ENCODE results near the gene CDC42BPA.
"Not testable (repeated sequence)": the region's sequence is repeated elsewhere in the genome, so short reads cannot be mapped to it uniquely, and the experiment has no call there.

CDC42BPA gene

DNA sequence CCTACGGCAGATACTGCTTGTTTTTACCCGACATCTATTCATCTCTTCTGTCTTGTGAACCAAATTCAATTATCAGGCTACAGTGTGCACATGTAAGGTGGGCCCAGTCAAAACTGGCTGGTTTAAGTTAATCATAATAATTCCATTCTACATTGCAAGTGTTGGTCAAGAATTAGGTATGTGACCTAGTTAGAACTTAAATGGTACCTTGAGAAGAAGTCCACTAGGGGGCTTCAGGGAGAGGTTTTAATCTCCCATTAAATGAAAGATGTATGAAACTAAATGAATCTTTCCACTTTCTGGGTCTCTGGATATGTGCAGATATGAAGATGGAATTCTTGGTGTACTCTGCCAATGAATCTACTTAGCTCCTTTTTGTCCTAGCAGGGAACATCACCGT lies 187.1 kb downstream of the CDC42BPA start:
- no peak overlapping the region for H3K4me3 ChIP-seq (ENCODE audit: low read depth, low read length)
- TF ChIP-seq, protein P1, sequence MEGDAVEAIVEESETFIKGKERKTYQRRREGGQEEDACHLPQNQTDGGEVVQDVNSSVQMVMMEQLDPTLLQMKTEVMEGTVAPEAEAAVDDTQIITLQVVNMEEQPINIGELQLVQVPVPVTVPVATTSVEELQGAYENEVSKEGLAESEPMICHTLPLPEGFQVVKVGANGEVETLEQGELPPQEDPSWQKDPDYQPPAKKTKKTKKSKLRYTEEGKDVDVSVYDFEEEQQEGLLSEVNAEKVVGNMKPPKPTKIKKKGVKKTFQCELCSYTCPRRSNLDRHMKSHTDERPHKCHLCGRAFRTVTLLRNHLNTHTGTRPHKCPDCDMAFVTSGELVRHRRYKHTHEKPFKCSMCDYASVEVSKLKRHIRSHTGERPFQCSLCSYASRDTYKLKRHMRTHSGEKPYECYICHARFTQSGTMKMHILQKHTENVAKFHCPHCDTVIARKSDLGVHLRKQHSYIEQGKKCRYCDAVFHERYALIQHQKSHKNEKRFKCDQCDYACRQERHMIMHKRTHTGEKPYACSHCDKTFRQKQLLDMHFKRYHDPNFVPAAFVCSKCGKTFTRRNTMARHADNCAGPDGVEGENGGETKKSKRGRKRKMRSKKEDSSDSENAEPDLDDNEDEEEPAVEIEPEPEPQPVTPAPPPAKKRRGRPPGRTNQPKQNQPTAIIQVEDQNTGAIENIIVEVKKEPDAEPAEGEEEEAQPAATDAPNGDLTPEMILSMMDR (IDR thresholded peaks at IDR 0.05; ENCODE audit: borderline replicate concordance, insufficient read depth, low read depth, low read length) = peak; percentile 14; the same call in 1 of the 2 replicates

DNA sequence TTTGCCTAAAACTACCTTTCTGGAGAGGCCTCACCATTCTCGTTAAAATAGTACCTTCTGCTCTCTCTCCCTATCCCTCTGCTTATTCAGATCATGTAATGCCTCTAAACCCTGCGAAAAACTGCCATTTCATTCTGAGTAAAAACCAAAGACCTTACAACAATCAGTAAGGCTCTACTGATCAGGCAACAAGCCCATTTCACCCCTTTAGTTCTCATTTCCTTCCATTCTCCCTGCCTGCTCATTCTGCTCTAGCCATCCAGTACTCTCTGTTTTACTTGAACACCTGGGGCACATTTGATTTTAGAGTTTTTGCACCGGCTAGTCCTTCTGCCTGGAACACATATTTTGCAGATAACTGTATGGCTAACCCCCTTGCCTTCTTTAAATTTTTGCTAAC lies 190.4 kb downstream of the CDC42BPA start:
- H3K4me3 ChIP-seq (ENCODE audit: low read depth, low read length) = no peak overlapping the region
- TF ChIP-seq, protein P1 (IDR thresholded peaks at IDR 0.05; ENCODE audit: borderline replicate concordance, insufficient read depth, low read depth, low read length) = no peak

DNA sequence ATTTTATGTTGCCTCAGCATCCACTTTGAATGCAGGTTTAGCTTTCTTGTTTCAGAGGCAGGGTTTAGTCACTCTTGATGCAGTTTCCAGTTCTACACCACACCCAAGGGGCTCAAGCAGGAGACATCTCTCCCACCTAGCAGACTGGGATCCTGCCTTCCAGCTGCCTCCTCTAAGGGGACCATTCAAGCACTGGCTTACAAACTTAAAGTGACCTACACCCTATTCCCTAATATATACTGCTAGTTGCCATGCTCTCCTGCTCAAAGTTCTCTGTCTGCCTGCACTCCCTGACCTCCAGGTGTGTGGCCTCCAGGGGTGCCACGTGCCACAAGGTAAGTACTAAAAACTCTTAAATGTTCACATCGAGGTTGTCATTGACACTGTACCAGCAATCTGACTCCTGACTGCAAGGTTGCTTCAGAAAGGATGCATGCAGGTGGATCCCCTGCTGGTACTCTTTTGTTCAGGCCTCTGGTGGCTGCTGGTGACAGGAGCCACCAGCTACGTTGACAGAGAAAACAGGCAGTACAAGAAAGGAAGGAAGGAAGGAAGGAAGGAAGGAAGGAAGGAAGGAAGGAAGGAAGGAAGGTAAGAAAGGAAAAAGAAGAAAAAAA lies 192.3 kb downstream of the CDC42BPA start:
- TF ChIP-seq, protein P1 (IDR thresholded peaks at IDR 0.05; ENCODE audit: borderline replicate concordance, insufficient read depth, low read depth, low read length) = no peak
- H3K4me3 ChIP-seq (ENCODE audit: low read depth, low read length) = no peak overlapping the region

DNA sequence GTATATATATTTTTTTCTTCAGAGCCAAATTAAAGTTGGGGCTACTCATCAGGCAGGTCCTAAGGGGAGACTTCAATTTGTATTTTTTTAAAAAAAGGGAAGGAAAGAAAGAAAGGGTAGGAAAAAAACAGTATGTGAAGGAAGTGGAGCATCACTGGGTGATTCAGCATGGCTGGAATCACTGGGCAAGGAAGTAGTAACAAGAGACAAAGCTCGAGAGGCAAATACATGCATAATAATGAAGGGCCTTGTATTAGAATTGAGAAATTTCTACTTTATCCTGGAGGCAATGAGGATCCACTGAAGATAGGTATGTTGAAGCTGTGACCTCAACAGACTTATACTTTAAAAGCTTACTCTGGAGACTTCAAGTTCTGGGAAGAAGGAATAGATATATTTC lies 193.8 kb downstream of the CDC42BPA start:
- H3K4me3 ChIP-seq (ENCODE audit: low read depth, low read length) = no peak overlapping the region
- TF ChIP-seq, protein P1 (IDR thresholded peaks at IDR 0.05; ENCODE audit: borderline replicate concordance, insufficient read depth, low read depth, low read length) = no peak

DNA sequence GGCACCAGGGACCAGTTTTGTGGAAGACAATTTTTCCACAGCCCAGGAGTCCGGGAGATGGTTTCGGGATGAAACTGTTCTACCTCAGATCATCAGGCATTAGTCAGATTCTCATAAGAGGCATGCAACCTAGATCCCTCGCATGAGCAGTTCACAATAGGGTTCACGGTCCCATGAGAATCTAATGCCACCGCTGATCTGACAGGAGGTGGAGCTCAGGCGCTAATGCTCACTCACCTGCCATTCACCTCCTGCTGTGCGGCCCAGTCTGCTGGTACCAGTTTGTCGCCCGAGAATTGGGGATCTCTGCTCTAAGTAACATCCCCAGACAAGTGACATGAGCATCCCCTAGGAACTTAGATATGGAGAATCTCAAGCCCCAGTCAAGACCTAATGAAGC lies 197.5 kb downstream of the CDC42BPA start:
- TF ChIP-seq, protein P1 (IDR thresholded peaks at IDR 0.05; ENCODE audit: borderline replicate concordance, insufficient read depth, low read depth, low read length) = no peak
- no peak overlapping the region for H3K4me3 ChIP-seq (ENCODE audit: low read depth, low read length)

DNA sequence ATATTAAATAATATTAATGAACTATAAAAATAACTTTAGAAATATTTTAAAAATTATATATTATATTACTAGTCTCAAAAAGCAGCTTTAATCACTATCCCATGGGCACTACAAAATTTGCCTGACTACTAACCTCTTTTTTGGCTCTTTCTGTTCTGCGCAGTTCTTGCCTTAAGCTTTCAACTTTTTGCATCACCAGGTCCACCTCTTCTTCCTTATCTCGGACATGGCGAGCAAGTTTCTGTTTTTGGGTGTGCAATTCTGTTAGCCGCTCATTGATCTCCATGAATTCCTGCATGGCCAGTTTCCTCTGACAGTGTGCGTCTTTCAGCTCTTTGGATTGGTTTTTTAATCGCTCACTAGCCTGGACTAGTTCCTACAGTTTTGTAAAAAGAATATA lies 205.8 kb downstream of the CDC42BPA start:
- TF ChIP-seq, protein P1 (IDR thresholded peaks at IDR 0.05; ENCODE audit: borderline replicate concordance, insufficient read depth, low read depth, low read length) = no peak
- H3K4me3 ChIP-seq (ENCODE audit: low read depth, low read length) = no peak overlapping the region

DNA sequence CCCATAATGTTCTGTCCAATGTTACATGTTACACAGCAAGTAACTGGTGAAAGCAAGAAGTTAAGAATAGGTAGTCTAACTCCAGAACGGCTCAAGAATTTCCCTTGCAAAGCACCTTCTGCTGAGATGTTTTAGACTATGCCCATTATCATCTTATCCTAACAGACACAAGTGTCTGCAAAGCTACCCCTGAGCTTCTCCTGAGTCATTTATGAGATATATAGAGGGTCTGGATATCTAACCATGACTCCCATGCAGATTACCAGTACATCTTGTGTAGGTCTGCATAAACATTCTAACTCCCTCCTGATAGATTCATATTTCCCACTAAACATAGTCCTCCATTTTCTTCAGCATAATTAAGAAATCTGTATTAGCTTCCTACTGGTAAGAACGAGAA lies 206.5 kb downstream of the CDC42BPA start:
- TF ChIP-seq, protein P1 (IDR thresholded peaks at IDR 0.05; ENCODE audit: borderline replicate concordance, insufficient read depth, low read depth, low read length) = no peak
- H3K4me3 ChIP-seq (ENCODE audit: low read depth, low read length) = no peak overlapping the region

DNA sequence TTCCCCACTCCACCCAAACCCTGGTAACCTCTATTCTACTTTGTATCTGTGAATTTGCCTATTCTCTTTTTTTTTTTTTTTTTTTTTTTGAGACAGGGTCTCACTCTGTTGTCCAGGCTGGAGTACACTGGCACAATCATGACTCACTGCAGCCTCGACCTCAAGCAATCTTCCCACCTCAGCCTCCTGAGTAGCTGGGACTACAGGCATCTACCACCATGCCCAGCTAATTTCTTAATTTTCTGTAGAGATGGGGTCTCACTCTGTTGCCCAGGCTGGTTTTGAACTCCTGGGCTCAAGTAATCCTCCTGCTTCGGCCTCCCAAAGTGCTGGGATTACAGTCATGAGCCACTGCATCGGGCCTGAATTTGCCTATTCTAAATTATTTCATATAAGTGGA lies 213.0 kb downstream of the CDC42BPA start:
- H3K4me3 ChIP-seq (ENCODE audit: low read depth, low read length) = not testable (repeated sequence)

Measured in GM12875 (cell line).